GM11168 (cell line): ENCODE measurements around the gene KIF26A.

Source experiments
- in situ Hi-C: fragments of 300-500 bp; cut with MboI; formaldehyde crosslinking; loops from one replicate; pipeline ENCODE4 v1.12.0; 2022; ENCODE audit warnings: low sequenced_read_pairs; ENCODE audit not compliant: unreplicated experiment

Gene KIF26A

GRCh38 chr14:104100171-104101085 lies 38.0 kb upstream of the KIF26A start:
- in situ Hi-C loops = no loop called here

- in situ Hi-C loops = no loop called here
Observed at GRCh38 chr14:104101086-104101621, 37.2 kb upstream of the KIF26A start.

GRCh38 chr14:104101651-104102281 lies 36.6 kb upstream of the KIF26A start:
- in situ Hi-C loops = no loop called here

GRCh38 chr14:104102282-104102914 lies 36.0 kb upstream of the KIF26A start:
- in situ Hi-C loops = no loop called here

GRCh38 chr14:104103061-104103445 lies 35.3 kb upstream of the KIF26A start:
- in situ Hi-C loops = no loop called here

GRCh38 chr14:104103446-104104075 lies 34.8 kb upstream of the KIF26A start:
- in situ Hi-C loops = no loop called here

- in situ Hi-C loops = no loop called here
Observed at GRCh38 chr14:104104076-104104901, 34.1 kb upstream of the KIF26A start.

- in situ Hi-C loops = no loop called here
Observed at GRCh38 chr14:104105071-104105821, 33.1 kb upstream of the KIF26A start.

- in situ Hi-C loops = no loop called here
Observed at GRCh38 chr14:104105822-104106470, 32.4 kb upstream of the KIF26A start.

GRCh38 chr14:104106471-104106991 lies 31.9 kb upstream of the KIF26A start:
- in situ Hi-C loops = no loop called here

GRCh38 chr14:104107101-104107581 lies 31.2 kb upstream of the KIF26A start:
- in situ Hi-C loops = no loop called here

GRCh38 chr14:104107611-104108569 lies 30.5 kb upstream of the KIF26A start:
- in situ Hi-C loops = no loop called here

- in situ Hi-C loops = no loop called here
Observed at GRCh38 chr14:104108570-104109541, 29.5 kb upstream of the KIF26A start.

- in situ Hi-C loops = no loop called here
Observed at GRCh38 chr14:104109731-104110361, 28.5 kb upstream of the KIF26A start.

GRCh38 chr14:104110491-104111209 lies 27.7 kb upstream of the KIF26A start:
- in situ Hi-C loops = no loop called here
